Thoracic aorta (tissue), 2 donors: ENCODE measurements around the gene VWCE. TPM values are rescaled to one million over a fixed set of nuclear protein-coding genes. Genes with fewer than 3 reads are reported as not detected.

Experiments used
- ATAC-seq: fragments of 150-250 bp; one replicate; pipeline ENCODE4 v1.8.0; 2017; ENCODE audit warnings: low read depth; ENCODE audit not compliant: insufficient number of reproducible peaks, low FRiP score
- DNase-seq: peaks from one replicate; pipeline ENCODE4 v3.0.0-alpha.2; 2020; ENCODE audit warnings: low spot score
- H3K27ac ChIP-seq, 2 donors: fragments of 200-600 bp; sonication (generic); 1 replicate in 1 of 2; 2 replicates in 1 of 2; pipeline ENCODE4 v1.5.1; 2016; ENCODE audit warnings: mild to moderate bottlenecking in 2 of 2, moderate library complexity in 2 of 2
- H3K27me3 ChIP-seq: fragments of 200-600 bp; sonication (generic); replicated peaks from 2 replicates; pipeline ENCODE4 v1.6.0; 2016; ENCODE audit warnings: mild to moderate bottlenecking; ENCODE audit not compliant: insufficient read depth
- H3K36me3 ChIP-seq: fragments of 200-600 bp; sonication (generic); one replicate; pipeline ENCODE4 v1.5.1; 2016
- H3K4me1 ChIP-seq, 2 donors: fragments of 200-600 bp; sonication (generic); 1 replicate in 1 of 2; 2 replicates in 1 of 2; pipeline versions ENCODE4 v1.5.1 to v1.6.0; 2016; ENCODE audit warnings: low read depth in 2 of 2, mild to moderate bottlenecking in 1 of 2; ENCODE audit not compliant: control insufficient read depth in 1 of 2
- H3K4me3 ChIP-seq: fragments of 200-600 bp; sonication (generic); 2 replicates; pipeline ENCODE4 v1.5.1; 2016; ENCODE audit warnings: mild to moderate bottlenecking
- H3K9me3 ChIP-seq: fragments of 200-600 bp; sonication (generic); 2 replicates; pipeline ENCODE4 v1.5.1; 2016
- CTCF ChIP-seq: fragments of 200-600 bp; sonication (generic); IDR thresholded peaks from one replicate; pipeline ENCODE4 v1.5.1; 2019; ENCODE audit warnings: antibody characterized with exemption
- total RNA-seq, 2 donors: library from RNA; depleted of rRNA; stranded (reverse); fragments of >200 nt; gene quantifications; one replicate each; pipeline versions ENCODE4 v1.1.0 to v1.2.3, GENCODE V29; 2016

Gene VWCE
- total RNA-seq, 2 donors from 2014 or later = 1.5 to 2.3 TPM

- no peaks in the 10 kb centered on the region for H3K4me1 ChIP-seq
- DNase-seq = no peak
- H3K4me3 ChIP-seq = no peak overlapping the region
- no peaks in the 10 kb centered on the region for H3K9me3 ChIP-seq
- H3K27ac ChIP-seq = no peak overlapping the region
- H3K27me3 ChIP-seq = no peaks in the 10 kb centered on the region
- H3K36me3 ChIP-seq = no peaks in the 10 kb centered on the region
- no peak for ATAC-seq
- no peak for TF ChIP-seq CTCF
Observed at GRCh38 chr11:61267437-61267841, 27.7 kb downstream of the VWCE start.

GRCh38 chr11:61266602-61267001 is 28.5 kb downstream of the VWCE start:
- H3K27me3 ChIP-seq = no peaks in the 10 kb centered on the region
- no peak overlapping the region for H3K4me3 ChIP-seq
- H3K27ac ChIP-seq = no peak overlapping the region
- no peaks in the 10 kb centered on the region for H3K36me3 ChIP-seq
- no peak for ATAC-seq
- no peaks in the 10 kb centered on the region for H3K9me3 ChIP-seq
- H3K4me1 ChIP-seq = no peaks in the 10 kb centered on the region
- TF ChIP-seq CTCF = no peak
- no peak for DNase-seq

GRCh38 chr11:61265357-61265756 is 29.8 kb downstream of the VWCE start:
- ATAC-seq (no peak), DNase-seq (no peak)
- H3K36me3 ChIP-seq = no peaks in the 10 kb centered on the region
- no peaks in the 10 kb centered on the region for H3K4me1 ChIP-seq
- no peaks in the 10 kb centered on the region for H3K27me3 ChIP-seq
- H3K4me3 ChIP-seq = no peak overlapping the region
- no peaks in the 10 kb centered on the region for H3K9me3 ChIP-seq
- no peak for TF ChIP-seq CTCF
- H3K27ac ChIP-seq = no peak overlapping the region

GRCh38 chr11:61264795-61265194 is 30.3 kb downstream of the VWCE start:
- Histone ChIP-seq H3K27me3 (no peaks in the 10 kb centered on the region), H3K4me3 (no peak overlapping the region), H3K27ac (no peak overlapping the region), H3K9me3 (no peaks in the 10 kb centered on the region), H3K36me3 (no peaks in the 10 kb centered on the region), H3K4me1 (no peaks in the 10 kb centered on the region)
- ATAC-seq (no peak), DNase-seq (no peak)
- TF ChIP-seq CTCF = no peak

- no peak for ATAC-seq
Observed at GRCh38 chr11:61264371-61264770, 30.7 kb downstream of the VWCE start.

More at GRCh38 chr11:61264371-61264770, 30.7 kb downstream of the VWCE start:
- no peaks in the 10 kb centered on the region for H3K36me3 ChIP-seq
- no peak overlapping the region for H3K4me3 ChIP-seq
- no peaks in the 10 kb centered on the region for H3K27me3 ChIP-seq
- TF ChIP-seq CTCF = no peak
- no peaks in the 10 kb centered on the region for H3K9me3 ChIP-seq
- no peaks in the 10 kb centered on the region for H3K4me1 ChIP-seq
- H3K27ac ChIP-seq = no peak overlapping the region
- no peak for DNase-seq
